22Rv1 (cell line): ENCODE results near the gene INPP5A.

Source experiments
- H3K27ac ChIP-seq: fragments of 450-650 bp; 2 replicates; pipeline ENCODE4 v1.5.1; 2017
- CTCF ChIP-seq: fragments of 450-650 bp; IDR thresholded peaks from 2 replicates; pipeline ENCODE4 v1.5.1; 2017; ENCODE audit warnings: mild to moderate bottlenecking
- ZFX ChIP-seq: fragments of 450-650 bp; IDR thresholded peaks from 2 replicates; pipeline ENCODE4 v1.6.1; 2017; ENCODE audit warnings: antibody characterized with exemption, borderline replicate concordance

The INPP5A gene

GRCh38 chr10:132664407-132664806 lies 126.8 kb downstream of the INPP5A start:
- no peak overlapping the region for H3K27ac ChIP-seq
- TF ChIP-seq CTCF, result no peak
- TF ChIP-seq ZFX, result no peak

GRCh38 chr10:132664883-132665282 lies 127.3 kb downstream of the INPP5A start:
- TF ChIP-seq ZFX, result no peak
- no peak for TF ChIP-seq CTCF
- no peak overlapping the region for H3K27ac ChIP-seq

- H3K27ac ChIP-seq, result no peak overlapping the region
- no peak for TF ChIP-seq ZFX
- no peak for TF ChIP-seq CTCF
These were observed 128.5 kb downstream of the INPP5A start for GRCh38 chr10:132665946-132666704.

DNA sequence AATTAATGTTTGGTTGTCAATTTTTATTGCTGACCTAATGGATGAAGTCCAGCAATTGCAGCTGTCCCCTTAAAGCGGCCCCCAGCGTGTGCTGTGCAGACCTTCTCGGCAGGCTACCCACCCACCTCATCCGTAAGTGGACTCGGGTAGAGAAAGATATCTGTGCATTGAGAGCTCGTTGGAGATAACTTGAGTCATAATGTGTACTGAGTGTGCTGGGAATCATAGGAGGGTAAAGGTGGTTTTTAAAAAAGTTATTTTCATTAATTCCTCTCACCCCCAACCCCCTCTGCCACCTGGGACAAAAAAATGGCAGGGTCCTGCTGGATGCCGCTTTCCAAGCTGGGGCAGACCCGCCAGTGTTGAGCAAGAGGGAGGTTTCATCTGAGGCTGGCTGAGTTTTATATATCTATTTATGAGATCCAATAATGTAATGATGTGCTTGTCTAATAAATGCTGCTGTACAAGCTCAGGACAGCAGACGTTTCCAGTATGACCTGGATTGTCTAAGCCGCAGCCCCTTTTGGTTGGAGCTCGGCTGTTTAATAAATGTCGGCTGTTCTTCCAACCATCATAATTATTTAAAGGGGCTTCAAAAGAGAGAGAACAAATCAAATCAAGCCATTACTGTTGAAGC lies 129.2 kb downstream of the INPP5A start:
- H3K27ac ChIP-seq, result no peak overlapping the region
- TF ChIP-seq ZFX, result no peak
- no peak for TF ChIP-seq CTCF

GRCh38 chr10:132667342-132668047 lies 129.9 kb downstream of the INPP5A start:
- no peak overlapping the region for H3K27ac ChIP-seq
- TF ChIP-seq ZFX, result no peak
- no peak for TF ChIP-seq CTCF

GRCh38 chr10:132668048-132668394 lies 130.4 kb downstream of the INPP5A start:
- TF ChIP-seq CTCF (no peak), ZFX (no peak)
- no peak overlapping the region for H3K27ac ChIP-seq
